ENCODE data around the gene TMEM116. TPM values are rescaled to one million over a fixed set of nuclear protein-coding genes. Genes with fewer than 3 reads are reported as not detected.
"Not testable (repeated sequence)": the region's sequence is repeated elsewhere in the genome, so short reads cannot be mapped to it uniquely, and the experiment has no call there.

The TMEM116 gene
- total RNA-seq, 4 donors from 2014 or later: 1.2 to 21.7 (median 11.5) TPM

DNA sequence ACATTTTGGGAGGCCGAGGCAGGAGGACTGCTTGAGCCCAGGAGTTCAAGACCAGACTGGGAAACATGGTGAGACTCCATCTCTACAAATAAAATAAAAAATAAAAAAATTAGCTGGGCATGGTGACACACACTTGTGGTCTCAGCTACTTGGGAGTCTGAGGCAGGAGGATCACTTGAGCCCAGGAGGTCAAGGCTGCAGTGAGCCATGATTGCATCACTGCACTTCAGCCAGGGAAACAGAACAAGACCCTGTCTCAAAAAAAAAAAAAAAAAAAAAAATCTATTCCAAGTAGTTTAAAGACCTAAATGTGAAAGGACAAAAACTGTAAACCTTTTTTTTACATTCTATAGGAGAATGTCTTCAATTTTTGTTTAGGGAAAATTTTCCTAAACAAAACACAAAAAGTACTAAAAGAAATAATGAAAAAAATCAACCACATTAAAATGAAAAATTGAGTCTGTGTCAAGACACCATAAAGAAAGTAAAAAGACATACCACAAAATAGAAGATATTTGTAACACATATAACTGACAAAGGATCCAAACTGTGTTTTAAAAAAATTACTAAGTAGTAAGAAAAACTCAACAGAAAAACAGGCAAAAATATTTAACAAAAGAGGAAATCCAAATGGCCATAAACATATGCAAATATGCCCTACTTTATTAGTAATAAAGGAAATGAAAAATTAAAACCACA, 17.0 kb downstream of the TMEM116 start:
- no peak overlapping the region for H3K27ac ChIP-seq
- no peaks in the 10 kb centered on the region for H3K36me3 ChIP-seq
- H3K27me3 ChIP-seq: no peaks in the 10 kb centered on the region
- H3K9me3 ChIP-seq: no peaks in the 10 kb centered on the region
- intact Hi-C loops (cut with DNase I; ENCODE audit: low total_unique reads): no loop called here
- DNase-seq: no peak
- H3K4me3 ChIP-seq: no peak overlapping the region
- TF ChIP-seq, protein P1, sequence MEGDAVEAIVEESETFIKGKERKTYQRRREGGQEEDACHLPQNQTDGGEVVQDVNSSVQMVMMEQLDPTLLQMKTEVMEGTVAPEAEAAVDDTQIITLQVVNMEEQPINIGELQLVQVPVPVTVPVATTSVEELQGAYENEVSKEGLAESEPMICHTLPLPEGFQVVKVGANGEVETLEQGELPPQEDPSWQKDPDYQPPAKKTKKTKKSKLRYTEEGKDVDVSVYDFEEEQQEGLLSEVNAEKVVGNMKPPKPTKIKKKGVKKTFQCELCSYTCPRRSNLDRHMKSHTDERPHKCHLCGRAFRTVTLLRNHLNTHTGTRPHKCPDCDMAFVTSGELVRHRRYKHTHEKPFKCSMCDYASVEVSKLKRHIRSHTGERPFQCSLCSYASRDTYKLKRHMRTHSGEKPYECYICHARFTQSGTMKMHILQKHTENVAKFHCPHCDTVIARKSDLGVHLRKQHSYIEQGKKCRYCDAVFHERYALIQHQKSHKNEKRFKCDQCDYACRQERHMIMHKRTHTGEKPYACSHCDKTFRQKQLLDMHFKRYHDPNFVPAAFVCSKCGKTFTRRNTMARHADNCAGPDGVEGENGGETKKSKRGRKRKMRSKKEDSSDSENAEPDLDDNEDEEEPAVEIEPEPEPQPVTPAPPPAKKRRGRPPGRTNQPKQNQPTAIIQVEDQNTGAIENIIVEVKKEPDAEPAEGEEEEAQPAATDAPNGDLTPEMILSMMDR (IDR thresholded peaks at IDR 0.05): no peak
- TF ChIP-seq POLR2A (IDR thresholded peaks at IDR 0.05): no peak
- no peaks in the 10 kb centered on the region for H3K4me1 ChIP-seq

DNA sequence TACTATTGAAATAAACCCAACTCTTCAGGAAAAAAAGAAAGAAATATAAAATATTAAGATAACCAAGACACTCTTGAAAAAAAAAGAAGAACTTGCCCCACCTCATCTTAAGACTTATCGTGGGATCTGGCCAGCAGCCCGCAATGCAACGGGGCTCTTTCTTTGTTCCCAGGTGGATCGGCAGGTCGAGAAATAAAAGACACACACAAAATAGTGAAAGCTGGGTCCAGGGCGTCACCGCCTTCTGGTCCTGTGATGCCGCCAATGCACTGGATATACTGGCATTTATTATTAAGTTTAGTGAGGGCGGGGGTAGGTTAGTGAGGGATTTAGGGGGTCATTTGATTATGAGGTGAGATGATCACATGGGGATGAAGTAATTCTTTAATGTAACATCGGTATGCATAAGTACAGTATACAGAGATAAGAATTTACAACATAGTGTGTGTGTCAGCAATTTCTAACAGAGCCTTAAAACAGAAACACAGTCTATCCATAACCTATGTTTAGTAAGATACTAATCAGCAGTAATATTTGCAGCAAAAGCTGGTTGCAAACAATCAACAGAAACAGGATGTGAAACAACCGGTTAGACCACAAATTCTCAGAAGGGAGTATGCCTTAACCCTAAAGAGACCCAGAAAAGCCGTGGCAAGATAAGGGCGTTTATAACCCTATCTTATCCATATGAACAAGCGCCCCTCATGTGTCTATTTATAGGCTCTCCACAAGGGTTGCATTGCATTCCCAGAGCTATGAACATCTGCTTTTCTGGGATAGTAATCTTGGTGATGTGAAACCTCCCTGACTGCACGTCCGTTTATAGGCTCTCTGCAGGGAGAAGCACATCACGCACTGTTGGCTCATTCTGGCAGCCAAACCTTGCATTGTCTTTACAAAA, 18.5 kb downstream of the TMEM116 start:
- H3K9me3 ChIP-seq; H3K36me3 ChIP-seq; H3K4me1 ChIP-seq; H3K27me3 ChIP-seq; intact Hi-C loops (cut with DNase I; ENCODE audit: low total_unique reads); H3K27ac ChIP-seq; H3K4me3 ChIP-seq; DNase-seq: not testable (repeated sequence)

DNA sequence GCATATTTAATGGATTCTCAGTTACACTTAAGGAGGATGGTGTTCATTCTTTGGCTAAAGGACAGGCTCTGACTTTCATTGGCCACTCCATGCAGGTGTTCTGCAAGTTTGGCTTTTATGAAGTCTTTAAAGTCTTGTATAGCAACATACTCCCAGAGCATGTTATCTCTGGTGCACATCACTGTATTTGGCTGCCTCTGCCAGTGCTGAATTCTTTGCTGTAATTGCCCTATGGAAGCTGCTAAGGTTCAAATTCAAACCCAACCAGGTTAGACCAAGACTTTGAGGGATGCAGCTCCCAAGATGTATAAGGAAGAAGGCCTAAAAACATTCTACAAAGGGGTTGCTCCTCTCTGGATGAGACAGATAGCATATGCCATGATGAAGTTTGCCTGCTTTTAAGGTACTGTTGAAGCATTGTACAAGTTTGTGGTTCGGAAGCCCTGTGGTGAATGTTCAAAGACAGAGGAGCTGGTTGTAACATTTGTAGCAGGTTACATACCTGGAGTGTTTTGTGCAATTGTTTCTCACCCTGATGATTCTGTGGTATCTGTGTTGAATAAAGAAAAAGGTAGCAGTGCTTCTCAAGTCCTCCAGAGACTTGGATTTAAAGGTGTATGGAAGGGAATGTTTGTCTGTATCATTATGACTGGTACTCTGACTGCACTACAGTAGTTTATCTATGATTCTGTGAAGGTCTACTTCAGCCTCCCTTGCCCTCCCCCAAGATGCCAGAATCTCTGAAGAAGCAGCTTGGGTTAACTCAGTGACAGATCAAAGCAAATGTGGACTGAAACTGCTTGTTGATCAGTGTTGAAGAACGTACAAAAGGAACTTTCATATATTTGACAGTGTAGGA, 19.4 kb downstream of the TMEM116 start:
- H3K9me3 ChIP-seq: no peaks in the 10 kb centered on the region
- intact Hi-C loops (cut with DNase I; ENCODE audit: low total_unique reads): no loop called here
- H3K36me3 ChIP-seq: no peaks in the 10 kb centered on the region
- no peaks in the 10 kb centered on the region for H3K4me1 ChIP-seq
- no peak for DNase-seq
- H3K4me3 ChIP-seq: no peak overlapping the region
- H3K27me3 ChIP-seq: no peaks in the 10 kb centered on the region
- no peak overlapping the region for H3K27ac ChIP-seq
- TF ChIP-seq POLR2A (IDR thresholded peaks at IDR 0.05): no peak
- TF ChIP-seq, protein P1 (IDR thresholded peaks at IDR 0.05): no peak

DNA sequence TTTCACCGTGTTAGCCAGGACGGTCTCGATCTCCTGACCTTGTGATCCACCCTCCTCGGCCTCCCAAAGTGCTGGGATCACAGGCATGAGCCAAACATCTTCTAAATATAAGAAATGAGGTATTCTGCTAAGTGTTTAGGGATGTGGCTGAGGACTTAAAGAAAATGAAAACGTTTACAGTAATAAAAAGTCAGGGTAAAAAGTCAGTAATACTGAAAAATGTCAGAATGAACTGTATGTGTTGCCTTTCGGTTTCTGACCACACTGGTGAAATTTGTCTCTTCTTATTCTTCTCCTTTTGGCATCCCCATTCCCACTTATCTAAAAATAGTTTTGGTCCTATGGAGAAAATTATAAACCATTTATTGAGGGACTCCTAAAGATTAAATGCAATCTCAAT, 20.5 kb downstream of the TMEM116 start:
- Histone ChIP-seq H3K27me3 (no peaks in the 10 kb centered on the region), H3K4me3 (no peak overlapping the region), H3K4me1 (no peaks in the 10 kb centered on the region), H3K36me3 (no peaks in the 10 kb centered on the region), H3K9me3 (no peaks in the 10 kb centered on the region), H3K27ac (no peak overlapping the region)
- TF ChIP-seq, protein P1 (IDR thresholded peaks at IDR 0.05): no peak
- TF ChIP-seq POLR2A (IDR thresholded peaks at IDR 0.05): no peak
- intact Hi-C loops (cut with DNase I; ENCODE audit: low total_unique reads): no loop called here
- no peak for DNase-seq

DNA sequence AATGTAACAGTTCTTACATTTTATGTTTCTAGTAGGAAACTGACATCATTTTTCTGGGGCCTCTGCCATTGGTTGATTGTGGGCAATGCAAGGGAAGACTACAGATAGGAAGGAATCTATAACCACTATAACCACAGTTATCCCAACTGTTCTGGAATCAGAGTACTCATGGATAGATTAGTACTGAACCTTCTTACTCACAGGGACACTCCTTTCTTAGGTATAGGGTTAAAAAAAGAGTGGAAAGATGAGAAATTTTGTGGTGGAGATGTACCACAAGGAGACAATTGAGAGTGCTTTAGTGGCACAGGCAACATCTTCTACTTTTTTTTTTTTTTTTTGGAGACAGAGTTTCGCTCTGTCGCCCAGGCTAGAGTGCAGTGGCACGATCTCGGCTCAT, 21.0 kb downstream of the TMEM116 start:
- H3K4me1 ChIP-seq: no peaks in the 10 kb centered on the region
- H3K36me3 ChIP-seq: no peaks in the 10 kb centered on the region
- intact Hi-C loops (cut with DNase I; ENCODE audit: low total_unique reads): no loop called here
- H3K27me3 ChIP-seq: no peaks in the 10 kb centered on the region
- no peak for TF ChIP-seq POLR2A (IDR thresholded peaks at IDR 0.05)
- TF ChIP-seq, protein P1 (IDR thresholded peaks at IDR 0.05): no peak
- no peaks in the 10 kb centered on the region for H3K9me3 ChIP-seq
- no peak for DNase-seq
- H3K27ac ChIP-seq: no peak overlapping the region
- no peak overlapping the region for H3K4me3 ChIP-seq
